Stomach (tissue), 9 donors: Measurements from ENCODE around the gene AUTS2. TPM values are rescaled to one million over a fixed set of nuclear protein-coding genes. Genes with fewer than 3 reads are reported as not detected.
A peak's percentile ranks its signal among the peaks of the same experiment; 100 is the strongest.

Source experiments
- DNase-seq, 2 donors: peaks; one replicate each; pipeline versions ENCODE4 v3.0.0 to v3.0.0-alpha.2; 2013 to 2019
- H3K27ac ChIP-seq, 5 donors: fragments of 200-600 bp in 4 of 5; sonication (generic) in 4 of 5; one replicate each; pipeline ENCODE4 v1.5.1; 2013 to 2019; ENCODE audit warnings: mild to moderate bottlenecking in 1 of 5, moderate library complexity in 1 of 5
- H3K27me3 ChIP-seq, 3 donors: fragments of 200-600 bp; sonication (generic); one replicate each; pipeline ENCODE4 v1.5.1; 2017 to 2019; ENCODE audit warnings: mixed run types in 1 of 3
- H3K36me3 ChIP-seq, 4 donors: fragments of 200-600 bp; sonication (generic); 1 replicate in 3 of 4; 2 replicates in 1 of 4; pipeline ENCODE4 v1.5.1; 2016 to 2019
- H3K4me1 ChIP-seq, 4 donors: fragments of 200-600 bp; sonication (generic); one replicate each; pipeline ENCODE4 v1.5.1; 2016 to 2019
- H3K4me3 ChIP-seq, 4 donors: fragments of 200-600 bp; sonication (generic) in 3 of 4; one replicate each; pipeline ENCODE4 v1.5.1; 2016 to 2019; ENCODE audit warnings: mild to moderate bottlenecking in 1 of 4
- H3K9me3 ChIP-seq, 4 donors: fragments of 200-600 bp; sonication (generic); one replicate each; pipeline ENCODE4 v1.5.1; 2016 to 2019
- CTCF ChIP-seq, 7 experiments: fragments of 450-650 bp in 4 of 7; fragments of 200-600 bp in 3 of 7; sonication (generic) in 3 of 7; IDR thresholded peaks; one replicate each; pipeline ENCODE4 v1.5.1; 2016 to 2019; ENCODE audit warnings: antibody characterized with exemption in 7 of 7, control low read depth in 2 of 7, mild to moderate bottlenecking in 1 of 7
- EP300 ChIP-seq: sonication (generic); formaldehyde crosslinking; IDR thresholded peaks from one replicate; pipeline ENCODE4 v1.6.1; 2017; ENCODE audit warnings: antibody characterized with exemption
- POLR2A ChIP-seq, 4 donors: fragments of 450-650 bp; IDR thresholded peaks; one replicate each; pipeline ENCODE4 v1.6.1; 2016; ENCODE audit warnings: antibody characterized with exemption in 4 of 4, control low read depth in 2 of 4, mild to moderate bottlenecking in 1 of 4, moderate library complexity in 1 of 4
- POLR2AphosphoS5 ChIP-seq, 3 donors: sonication (generic); formaldehyde crosslinking; IDR thresholded peaks; one replicate each; pipeline ENCODE4 v1.6.1; 2016; ENCODE audit warnings: antibody characterized with exemption in 3 of 3
- WGBS, 5 donors: extraction: QIAGEN DNeasy Blood & Tissue Kit in 3 of 5; methylation state at CpG; one replicate each; pipeline versions ENCODE4 v1.1.5 to v1.1.7; 2013 to 2018; 5-methylcytosine and 5-hydroxymethylcytosine counted together
- intact Hi-C: fragments of 100-400 bp; cut with DNase I; formaldehyde crosslinking; loops from one replicate; pipeline ENCODE4 v1.15.1; 2023; ENCODE audit warnings: low total_unique reads
- polyA plus RNA-seq, 3 donors: library from polyadenylated mRNA; stranded (reverse); fragments of 200-250 nt; gene quantifications; one replicate each; pipeline ENCODE4 v1.2.3, GENCODE V29; 2013
- total RNA-seq, 5 donors: library from RNA; depleted of rRNA; stranded (reverse); fragments of >200 nt; gene quantifications; one replicate each; pipeline versions ENCODE4 v1.1.0 to v1.2.3, GENCODE V29; 2014 to 2016
- donor health status: healthy with polysubstance abuse.
- donor health status: Bipolar disorder and iron deficiency.
- donor health status: healthy.

The AUTS2 gene
- total and polyA plus RNA-seq, 8 donors, result 3.8 to 90.3 (median 38.1) TPM

GRCh38 chr7:70794962-70795361, 1196.7 kb downstream of the AUTS2 start:
- DNase-seq, result no peak
- Histone ChIP-seq H3K27ac (no peak overlapping the region), H3K36me3 (peaks cover 14 to 33% (median 27%) of the 10 kb centered on the region in 4 donors), H3K4me1 (no peaks in the 10 kb centered on the region), H3K9me3 (peaks cover 0 to 14% (median 10%) of the 10 kb centered on the region in 4 donors), H3K4me3 (no peak overlapping the region), H3K27me3 (no peaks in the 10 kb centered on the region)
- WGBS, 5 donors, result 94 to 98% (median 97%) methylated on average over 8 of the region's 8 CpGs
- TF ChIP-seq EP300 (no peak), POLR2A (IDR thresholded peaks at IDR 0.05) (no peak), CTCF (IDR thresholded peaks at IDR 0.05) (no peak), POLR2AphosphoS5 (IDR thresholded peaks at IDR 0.05) (no peak)
- intact Hi-C loops, result no loop called here

- Histone ChIP-seq H3K36me3 (peaks cover 5 to 23% (median 17%) of the 10 kb centered on the region in 4 donors), H3K27ac (no peak overlapping the region), H3K4me1 (no peaks in the 10 kb centered on the region), H3K9me3 (peaks cover 3 to 24% (median 19%) of the 10 kb centered on the region in 4 donors), H3K4me3 (no peak overlapping the region), H3K27me3 (no peaks in the 10 kb centered on the region)
- no peak for DNase-seq
- intact Hi-C loops, result no loop called here
- 91 to 97% (median 94%) methylated on average over 5 of the region's 5 CpGs for WGBS, 5 donors
- TF ChIP-seq POLR2AphosphoS5 (IDR thresholded peaks at IDR 0.05) (no peak), EP300 (no peak)
Measured at GRCh38 chr7:70795948-70796347, 1197.7 kb downstream of the AUTS2 start.

- no peak overlapping the region for H3K27ac ChIP-seq
- WGBS, 5 donors, result 44 to 70% (median 63%) methylated on average over 6 of the region's 6 CpGs
Measured at GRCh38 chr7:70797109-70797514, 1198.8 kb downstream of the AUTS2 start.

GRCh38 chr7:70799841-70800405, 1201.6 kb downstream of the AUTS2 start:
- 87 to 92% (median 90%) methylated on average over 4 of the region's 4 CpGs for WGBS, 5 donors
- no peak for DNase-seq
- H3K27ac ChIP-seq, result no peak overlapping the region
- H3K4me1 ChIP-seq, result no peaks in the 10 kb centered on the region
- H3K27me3 ChIP-seq, result no peaks in the 10 kb centered on the region
- H3K9me3 ChIP-seq, result peaks cover 7 to 44% (median 29%) of the 10 kb centered on the region in 4 donors
- H3K4me3 ChIP-seq, result no peak overlapping the region
- intact Hi-C loops, result no loop called here
- H3K36me3 ChIP-seq, result no peaks in the 10 kb centered on the region
- TF ChIP-seq POLR2AphosphoS5 (IDR thresholded peaks at IDR 0.05) (no peak), EP300 (no peak), POLR2A (IDR thresholded peaks at IDR 0.05) (no peak), CTCF (IDR thresholded peaks at IDR 0.05) (no peak)

More at GRCh38 chr7:70797109-70797514, 1198.8 kb downstream of the AUTS2 start:
- peak in 1 of 2 donors; percentile 8 for DNase-seq
- no peak for TF ChIP-seq EP300
- no peak for TF ChIP-seq CTCF (IDR thresholded peaks at IDR 0.05)
- no peak for TF ChIP-seq POLR2A (IDR thresholded peaks at IDR 0.05)
- TF ChIP-seq POLR2AphosphoS5 (IDR thresholded peaks at IDR 0.05), result no peak
- Histone ChIP-seq H3K27me3 (no peaks in the 10 kb centered on the region), H3K9me3 (peaks cover 7 to 36% (median 23%) of the 10 kb centered on the region in 4 donors), H3K36me3 (peaks cover 5 to 12% (median 7%) of the 10 kb centered on the region in 4 donors), H3K4me1 (no peaks in the 10 kb centered on the region), H3K4me3 (no peak overlapping the region)
- intact Hi-C loops, result no loop called here

- TF ChIP-seq POLR2AphosphoS5 (IDR thresholded peaks at IDR 0.05), result no peak
- no peak for TF ChIP-seq POLR2A (IDR thresholded peaks at IDR 0.05)
- no peak for TF ChIP-seq CTCF (IDR thresholded peaks at IDR 0.05)
- TF ChIP-seq EP300, result no peak
- Histone ChIP-seq H3K4me1 (no peaks in the 10 kb centered on the region), H3K27ac (no peak overlapping the region), H3K27me3 (peaks cover 0 to 9% (median 0%) of the 10 kb centered on the region in 3 donors), H3K4me3 (no peak overlapping the region), H3K9me3 (peaks cover 7 to 26% (median 15%) of the 10 kb centered on the region in 4 donors), H3K36me3 (no peaks in the 10 kb centered on the region)
- WGBS, 5 donors, result 67 to 78% (median 73%) methylated on average over 6 to 7 of the region's 7 CpGs
- intact Hi-C loops, result no loop called here
- no peak for DNase-seq
Measured at GRCh38 chr7:70805360-70805759, 1207.1 kb downstream of the AUTS2 start.
